Measurements from ENCODE around the gene CD82. TPM values are rescaled to one million over a fixed set of nuclear protein-coding genes. Genes with fewer than 3 reads are reported as not detected.

Gene CD82
- polyA plus RNA-seq, 1 donor from 2014 or later, result 0.84 TPM

DNA sequence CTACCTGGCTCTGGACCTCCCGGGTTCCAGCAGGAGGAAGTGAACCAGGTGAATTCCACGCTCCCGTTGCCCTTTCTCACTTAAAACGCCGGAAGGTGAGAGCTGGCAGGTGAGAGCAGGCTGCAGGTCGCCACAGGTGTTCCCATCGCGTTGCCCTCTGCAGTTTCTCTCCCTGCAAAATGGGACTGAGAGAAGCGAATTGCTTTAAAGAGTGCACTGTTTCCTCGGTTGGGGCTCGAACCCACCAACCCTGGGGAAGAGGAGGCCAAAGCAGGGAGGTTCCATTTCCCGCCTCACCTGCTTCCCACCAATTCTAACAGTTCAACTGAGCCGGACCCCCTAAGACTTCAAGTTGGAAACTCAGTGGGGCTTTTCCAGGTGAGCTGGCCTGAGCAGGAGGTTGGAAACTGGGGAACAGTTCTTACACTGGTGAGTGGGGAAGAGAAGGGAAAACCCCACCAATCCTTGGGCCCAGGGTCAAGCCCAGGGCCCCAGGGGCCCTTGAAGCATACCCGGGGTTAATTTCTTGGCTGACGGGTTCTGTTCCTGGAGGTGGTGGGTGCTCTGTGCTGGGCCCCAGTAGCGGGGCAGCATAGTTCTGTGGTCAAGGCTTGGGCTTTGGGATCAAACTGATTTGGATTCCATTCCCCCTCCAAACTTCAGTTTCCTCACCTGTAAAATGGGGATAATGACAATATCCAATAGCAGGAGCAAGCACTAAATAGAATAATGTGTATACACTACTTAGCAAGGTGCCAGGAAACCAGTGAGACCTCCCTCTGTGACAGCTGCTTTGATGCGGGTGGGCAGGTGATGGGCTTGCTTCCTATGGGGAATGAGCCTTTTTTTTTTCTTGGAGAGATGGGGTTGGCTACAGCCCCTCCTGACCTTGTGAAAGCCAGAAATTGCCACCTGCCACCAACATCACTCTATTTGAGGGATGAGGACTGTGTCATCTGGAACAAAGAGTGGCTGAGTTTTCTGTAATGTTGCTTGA, 788 bp downstream of the CD82 start:
- peak overlapping the region; percentile 80 for H3K4me2 ChIP-seq (ENCODE audit: low read length)
- no peak for TF ChIP-seq EZH2 (IDR thresholded peaks at IDR 0.05; ENCODE audit: borderline replicate concordance, insufficient read depth, low read length, poor library complexity, severe bottlenecking)
- TF ChIP-seq MXI1 (conservative IDR thresholded peaks at IDR 0.05; ENCODE audit: poor library complexity, severe bottlenecking), result no peak
- TF ChIP-seq, protein P1, sequence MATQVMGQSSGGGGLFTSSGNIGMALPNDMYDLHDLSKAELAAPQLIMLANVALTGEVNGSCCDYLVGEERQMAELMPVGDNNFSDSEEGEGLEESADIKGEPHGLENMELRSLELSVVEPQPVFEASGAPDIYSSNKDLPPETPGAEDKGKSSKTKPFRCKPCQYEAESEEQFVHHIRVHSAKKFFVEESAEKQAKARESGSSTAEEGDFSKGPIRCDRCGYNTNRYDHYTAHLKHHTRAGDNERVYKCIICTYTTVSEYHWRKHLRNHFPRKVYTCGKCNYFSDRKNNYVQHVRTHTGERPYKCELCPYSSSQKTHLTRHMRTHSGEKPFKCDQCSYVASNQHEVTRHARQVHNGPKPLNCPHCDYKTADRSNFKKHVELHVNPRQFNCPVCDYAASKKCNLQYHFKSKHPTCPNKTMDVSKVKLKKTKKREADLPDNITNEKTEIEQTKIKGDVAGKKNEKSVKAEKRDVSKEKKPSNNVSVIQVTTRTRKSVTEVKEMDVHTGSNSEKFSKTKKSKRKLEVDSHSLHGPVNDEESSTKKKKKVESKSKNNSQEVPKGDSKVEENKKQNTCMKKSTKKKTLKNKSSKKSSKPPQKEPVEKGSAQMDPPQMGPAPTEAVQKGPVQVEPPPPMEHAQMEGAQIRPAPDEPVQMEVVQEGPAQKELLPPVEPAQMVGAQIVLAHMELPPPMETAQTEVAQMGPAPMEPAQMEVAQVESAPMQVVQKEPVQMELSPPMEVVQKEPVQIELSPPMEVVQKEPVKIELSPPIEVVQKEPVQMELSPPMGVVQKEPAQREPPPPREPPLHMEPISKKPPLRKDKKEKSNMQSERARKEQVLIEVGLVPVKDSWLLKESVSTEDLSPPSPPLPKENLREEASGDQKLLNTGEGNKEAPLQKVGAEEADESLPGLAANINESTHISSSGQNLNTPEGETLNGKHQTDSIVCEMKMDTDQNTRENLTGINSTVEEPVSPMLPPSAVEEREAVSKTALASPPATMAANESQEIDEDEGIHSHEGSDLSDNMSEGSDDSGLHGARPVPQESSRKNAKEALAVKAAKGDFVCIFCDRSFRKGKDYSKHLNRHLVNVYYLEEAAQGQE (IDR thresholded peaks at IDR 0.05; ENCODE audit: borderline replicate concordance), result no peak
- no peak for TF ChIP-seq TAF1 (IDR thresholded peaks at IDR 0.05; ENCODE audit: low read depth)
- no peak for TF ChIP-seq RAD21 (conservative IDR thresholded peaks at IDR 0.05)
- TF ChIP-seq EP300 (conservative IDR thresholded peaks at IDR 0.05; ENCODE audit: poor library complexity, severe bottlenecking), result no peak
- H3K36me3 ChIP-seq (ENCODE audit: insufficient read depth, low read length), result no peaks in the 10 kb centered on the region
- H4K20me1 ChIP-seq (ENCODE audit: insufficient read depth), result no peaks in the 10 kb centered on the region
- H3K9ac ChIP-seq (ENCODE audit: low read length), result peak overlapping the region; percentile 56
- peak overlapping the region; percentile 84 for H3K4me3 ChIP-seq (ENCODE audit: low read length)
- H3F3A ChIP-seq (ENCODE audit: insufficient read depth, low read length, poor library complexity, severe bottlenecking), result no peaks in the 10 kb centered on the region
- H2AFZ ChIP-seq (ENCODE audit: low read depth, low read length), result no peak overlapping the region
- H3K79me2 ChIP-seq (replicated peaks; ENCODE audit: insufficient read depth, low read length), result peaks cover 21% of the 10 kb centered on the region
- no peaks in the 10 kb centered on the region for H3K27me3 ChIP-seq (ENCODE audit: insufficient read depth, low read depth, low read length)
- H3K9me2 ChIP-seq (ENCODE audit: insufficient read depth, low read length), result no peaks in the 10 kb centered on the region
- no peaks in the 10 kb centered on the region for H3K9me3 ChIP-seq (ENCODE audit: low read length)
- no peak overlapping the region for H3K27ac ChIP-seq (ENCODE audit: low read length)

DNA sequence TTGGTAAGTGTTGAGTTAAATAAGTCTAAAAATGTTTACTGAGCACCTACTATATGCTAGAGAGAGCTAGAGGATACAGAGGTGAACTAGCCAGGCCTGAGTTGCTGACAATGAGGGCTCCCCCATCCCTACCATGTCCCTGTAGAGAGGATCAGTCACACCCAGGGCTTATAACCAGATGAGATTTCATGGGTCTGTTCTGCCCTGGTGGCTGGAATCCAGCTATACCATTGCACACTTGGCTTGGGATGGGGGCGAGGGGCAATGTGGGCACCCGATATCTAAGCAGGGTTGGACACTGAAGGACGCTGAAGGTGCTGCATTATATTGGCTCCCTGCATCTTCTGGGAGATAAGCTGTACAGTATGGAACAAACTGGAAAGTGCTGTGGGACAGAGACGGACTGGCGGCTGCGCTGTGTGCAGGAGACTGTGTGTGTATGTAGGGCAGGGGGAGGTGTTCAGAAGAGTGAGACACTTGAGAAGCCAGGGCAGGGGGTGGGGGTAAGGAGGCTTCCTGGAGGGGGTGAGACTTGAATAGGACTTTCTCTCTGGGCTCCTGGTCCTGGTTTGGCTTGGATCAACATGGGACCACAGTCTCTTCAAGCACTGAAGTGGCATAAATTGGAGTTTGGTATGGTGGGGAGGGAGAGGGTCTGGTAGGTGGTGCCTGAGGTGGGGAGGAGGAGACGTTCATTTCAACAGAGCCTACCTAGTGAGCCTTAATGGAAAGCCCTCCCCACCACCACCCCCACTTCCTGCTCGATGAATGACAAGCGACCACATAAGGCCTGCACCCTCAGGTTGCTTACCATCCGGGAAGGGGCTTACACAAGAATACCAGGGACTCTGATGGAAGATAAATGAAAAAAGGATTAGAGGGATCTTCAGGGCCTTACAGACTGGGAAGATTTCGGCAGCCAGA, 1.8 kb downstream of the CD82 start:
- Histone ChIP-seq H3F3A (ENCODE audit: insufficient read depth, low read length, poor library complexity, severe bottlenecking) (no peaks in the 10 kb centered on the region), H3K27me3 (ENCODE audit: insufficient read depth, low read depth, low read length) (no peaks in the 10 kb centered on the region), H4K20me1 (ENCODE audit: insufficient read depth) (no peaks in the 10 kb centered on the region), H3K4me2 (ENCODE audit: low read length) (no peak overlapping the region), H3K27ac (ENCODE audit: low read length) (no peak overlapping the region), H3K9me3 (ENCODE audit: low read length) (no peaks in the 10 kb centered on the region), H3K4me3 (ENCODE audit: low read length) (no peak overlapping the region), H3K79me2 (replicated peaks; ENCODE audit: insufficient read depth, low read length) (peaks cover 21% of the 10 kb centered on the region), H3K9ac (ENCODE audit: low read length) (no peak overlapping the region), H2AFZ (ENCODE audit: low read depth, low read length) (no peak overlapping the region), H3K9me2 (ENCODE audit: insufficient read depth, low read length) (no peaks in the 10 kb centered on the region), H3K36me3 (ENCODE audit: insufficient read depth, low read length) (no peaks in the 10 kb centered on the region)
- no peak for TF ChIP-seq EZH2 (IDR thresholded peaks at IDR 0.05; ENCODE audit: borderline replicate concordance, insufficient read depth, low read length, poor library complexity, severe bottlenecking)
- TF ChIP-seq RAD21 (conservative IDR thresholded peaks at IDR 0.05), result no peak
- no peak for TF ChIP-seq POLR2AphosphoS5 (IDR thresholded peaks at IDR 0.05)
- no peak for TF ChIP-seq MXI1 (conservative IDR thresholded peaks at IDR 0.05; ENCODE audit: poor library complexity, severe bottlenecking)
- TF ChIP-seq TAF1 (IDR thresholded peaks at IDR 0.05; ENCODE audit: low read depth), result no peak
- TF ChIP-seq, protein P1 (IDR thresholded peaks at IDR 0.05; ENCODE audit: borderline replicate concordance), result no peak
- no peak for TF ChIP-seq SMC3 (conservative IDR thresholded peaks at IDR 0.05; ENCODE audit: poor library complexity)
- TF ChIP-seq EP300 (conservative IDR thresholded peaks at IDR 0.05; ENCODE audit: poor library complexity, severe bottlenecking), result no peak
- TF ChIP-seq, protein P2, sequence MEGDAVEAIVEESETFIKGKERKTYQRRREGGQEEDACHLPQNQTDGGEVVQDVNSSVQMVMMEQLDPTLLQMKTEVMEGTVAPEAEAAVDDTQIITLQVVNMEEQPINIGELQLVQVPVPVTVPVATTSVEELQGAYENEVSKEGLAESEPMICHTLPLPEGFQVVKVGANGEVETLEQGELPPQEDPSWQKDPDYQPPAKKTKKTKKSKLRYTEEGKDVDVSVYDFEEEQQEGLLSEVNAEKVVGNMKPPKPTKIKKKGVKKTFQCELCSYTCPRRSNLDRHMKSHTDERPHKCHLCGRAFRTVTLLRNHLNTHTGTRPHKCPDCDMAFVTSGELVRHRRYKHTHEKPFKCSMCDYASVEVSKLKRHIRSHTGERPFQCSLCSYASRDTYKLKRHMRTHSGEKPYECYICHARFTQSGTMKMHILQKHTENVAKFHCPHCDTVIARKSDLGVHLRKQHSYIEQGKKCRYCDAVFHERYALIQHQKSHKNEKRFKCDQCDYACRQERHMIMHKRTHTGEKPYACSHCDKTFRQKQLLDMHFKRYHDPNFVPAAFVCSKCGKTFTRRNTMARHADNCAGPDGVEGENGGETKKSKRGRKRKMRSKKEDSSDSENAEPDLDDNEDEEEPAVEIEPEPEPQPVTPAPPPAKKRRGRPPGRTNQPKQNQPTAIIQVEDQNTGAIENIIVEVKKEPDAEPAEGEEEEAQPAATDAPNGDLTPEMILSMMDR (IDR thresholded peaks at IDR 0.05; ENCODE audit: poor library complexity, severe bottlenecking), result no peak

All from neural cell (in vitro differentiated cells).